Measurements from ENCODE around the gene TARBP1.

DNA sequence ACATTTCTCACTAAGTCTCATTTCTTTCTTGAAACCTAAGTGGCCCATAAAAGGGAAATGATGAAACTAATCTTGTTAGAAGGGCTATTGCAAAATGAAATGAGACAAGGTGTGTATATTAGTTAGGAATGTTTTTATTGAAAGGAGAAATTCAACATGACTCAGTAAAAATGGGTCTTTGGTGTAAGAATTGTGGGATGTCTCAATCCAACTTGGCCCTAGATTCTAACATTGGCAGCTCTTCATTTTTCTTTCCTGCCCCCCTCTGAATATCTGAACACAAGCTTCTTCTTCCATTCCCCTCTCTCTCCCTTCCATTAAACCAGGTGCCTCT lies 26.8 kb upstream of the TARBP1 start:
- TF ChIP-seq, protein P1, sequence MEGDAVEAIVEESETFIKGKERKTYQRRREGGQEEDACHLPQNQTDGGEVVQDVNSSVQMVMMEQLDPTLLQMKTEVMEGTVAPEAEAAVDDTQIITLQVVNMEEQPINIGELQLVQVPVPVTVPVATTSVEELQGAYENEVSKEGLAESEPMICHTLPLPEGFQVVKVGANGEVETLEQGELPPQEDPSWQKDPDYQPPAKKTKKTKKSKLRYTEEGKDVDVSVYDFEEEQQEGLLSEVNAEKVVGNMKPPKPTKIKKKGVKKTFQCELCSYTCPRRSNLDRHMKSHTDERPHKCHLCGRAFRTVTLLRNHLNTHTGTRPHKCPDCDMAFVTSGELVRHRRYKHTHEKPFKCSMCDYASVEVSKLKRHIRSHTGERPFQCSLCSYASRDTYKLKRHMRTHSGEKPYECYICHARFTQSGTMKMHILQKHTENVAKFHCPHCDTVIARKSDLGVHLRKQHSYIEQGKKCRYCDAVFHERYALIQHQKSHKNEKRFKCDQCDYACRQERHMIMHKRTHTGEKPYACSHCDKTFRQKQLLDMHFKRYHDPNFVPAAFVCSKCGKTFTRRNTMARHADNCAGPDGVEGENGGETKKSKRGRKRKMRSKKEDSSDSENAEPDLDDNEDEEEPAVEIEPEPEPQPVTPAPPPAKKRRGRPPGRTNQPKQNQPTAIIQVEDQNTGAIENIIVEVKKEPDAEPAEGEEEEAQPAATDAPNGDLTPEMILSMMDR (IDR thresholded peaks at IDR 0.05; ENCODE audit: borderline replicate concordance, extremely low read depth, low read length, poor library complexity, severe bottlenecking) = no peak
- no peak for TF ChIP-seq EZH2 (IDR thresholded peaks at IDR 0.05; ENCODE audit: borderline replicate concordance, low read depth, low read length, severe bottlenecking)
